Measurements from ENCODE around the gene KRT2. TPM values are rescaled to one million over a fixed set of nuclear protein-coding genes. Genes with fewer than 3 reads are reported as not detected.

The KRT2 gene
- total RNA-seq, 1 donor from 2014 or later = not detected

- H3K27me3 Mint-ChIP-seq (ENCODE audit: unreplicated experiment) = peaks cover 51% of the 10 kb centered on the region
- no peak for TF ChIP-seq CTCF (IDR thresholded peaks at IDR 0.05)
Observed at GRCh38 chr12:52631676-52632459, 20.1 kb downstream of the KRT2 start.

GRCh38 chr12:52631264-52631663, 20.7 kb downstream of the KRT2 start:
- Mint-ChIP-seq H3K27ac (ENCODE audit: unreplicated experiment) (no peak overlapping the region), H3K9me3 (ENCODE audit: unreplicated experiment) (no peaks in the 10 kb centered on the region), H3K4me1 (ENCODE audit: unreplicated experiment) (no peaks in the 10 kb centered on the region), H3K4me3 (ENCODE audit: unreplicated experiment) (no peak overlapping the region), H3K27me3 (ENCODE audit: unreplicated experiment) (peaks cover 52% of the 10 kb centered on the region), H3K36me3 (ENCODE audit: unreplicated experiment) (no peaks in the 10 kb centered on the region)
- no peak for TF ChIP-seq CTCF (IDR thresholded peaks at IDR 0.05)
- peak; percentile 49 for DNase-seq (ENCODE audit: extremely low spot score, unreplicated experiment)

More at GRCh38 chr12:52631676-52632459, 20.1 kb downstream of the KRT2 start:
- H3K4me1 Mint-ChIP-seq (ENCODE audit: unreplicated experiment) = no peaks in the 10 kb centered on the region
- no peak overlapping the region for H3K4me3 Mint-ChIP-seq (ENCODE audit: unreplicated experiment)
- H3K27ac Mint-ChIP-seq (ENCODE audit: unreplicated experiment) = no peak overlapping the region
- H3K36me3 Mint-ChIP-seq (ENCODE audit: unreplicated experiment) = no peaks in the 10 kb centered on the region
- H3K9me3 Mint-ChIP-seq (ENCODE audit: unreplicated experiment) = no peaks in the 10 kb centered on the region
- DNase-seq (ENCODE audit: extremely low spot score, unreplicated experiment) = peak; percentile 60

- H3K4me1 Mint-ChIP-seq (ENCODE audit: unreplicated experiment) = no peaks in the 10 kb centered on the region
Observed at GRCh38 chr12:52630599-52631200, 21.3 kb downstream of the KRT2 start.

GRCh38 chr12:52630008-52630500, 22.0 kb downstream of the KRT2 start:
- no peak for TF ChIP-seq CTCF (IDR thresholded peaks at IDR 0.05)
- H3K9me3 Mint-ChIP-seq (ENCODE audit: unreplicated experiment) = no peaks in the 10 kb centered on the region
- H3K36me3 Mint-ChIP-seq (ENCODE audit: unreplicated experiment) = no peaks in the 10 kb centered on the region
- no peaks in the 10 kb centered on the region for H3K4me1 Mint-ChIP-seq (ENCODE audit: unreplicated experiment)
- peak; percentile 70 for DNase-seq (ENCODE audit: extremely low spot score, unreplicated experiment)
- no peak overlapping the region for H3K27ac Mint-ChIP-seq (ENCODE audit: unreplicated experiment)
- H3K27me3 Mint-ChIP-seq (ENCODE audit: unreplicated experiment) = peaks cover 62% of the 10 kb centered on the region
- H3K4me3 Mint-ChIP-seq (ENCODE audit: unreplicated experiment) = no peak overlapping the region

More at GRCh38 chr12:52630599-52631200, 21.3 kb downstream of the KRT2 start:
- Mint-ChIP-seq H3K27me3 (ENCODE audit: unreplicated experiment) (peaks cover 58% of the 10 kb centered on the region), H3K36me3 (ENCODE audit: unreplicated experiment) (no peaks in the 10 kb centered on the region), H3K4me3 (ENCODE audit: unreplicated experiment) (no peak overlapping the region), H3K9me3 (ENCODE audit: unreplicated experiment) (no peaks in the 10 kb centered on the region), H3K27ac (ENCODE audit: unreplicated experiment) (no peak overlapping the region)
- no peak for TF ChIP-seq CTCF (IDR thresholded peaks at IDR 0.05)
- DNase-seq (ENCODE audit: extremely low spot score, unreplicated experiment) = no peak
